HCT116 (cell line): Measurements from ENCODE around the gene RPL10A. TPM values are rescaled to one million over a fixed set of nuclear protein-coding genes. Genes with fewer than 3 reads are reported as not detected.

Experiments
- ATAC-seq: fragments of 200-7000 bp; cut with Tn5 transposase; 2 replicates; pipeline ENCODE4 v1.9.1; 2020; ENCODE audit warnings: mild to moderate bottlenecking, moderate library complexity
- BruUV-seq: library from RNA; stranded (reverse); fragments of 400-500 nt; replicated peaks from 2 replicates; lab custom pipeline; 2021; lab: Mats Ljungman, UMichigan
- CTCF ChIA-PET: fragments of 300-600 bp; sonication (Branson Sonifier 250); formaldehyde crosslinking; loops from one replicate; lab custom pipeline; 2021; ENCODE audit warnings: antibody characterized with exemption; lab: Charles Lee
- POLR2A ChIA-PET: fragments of 300-600, 350-600 bp; sonication (Branson Sonifier 250); formaldehyde crosslinking; loops from one replicate; lab custom pipeline; 2021; ENCODE audit warnings: antibody characterized with exemption; lab: Charles Lee
- RAD21 ChIA-PET, 2 experiments: fragments of 300-600 bp; sonication (Branson Sonifier 250); formaldehyde crosslinking; loops; one replicate each; lab custom pipeline; 2023; ENCODE audit warnings: low total read pairs in 2 of 2; ENCODE audit not compliant: uncharacterized antibody in 2 of 2, unreplicated experiment in 2 of 2, low non-redundant PET in 1 of 2; lab: Charles Lee
- DNase-seq: peaks from one replicate; pipeline ENCODE4 v3.0.0-alpha.2; 2010; ENCODE audit warnings: low read depth, low spot score
- H2AFZ ChIP-seq: fragments of 200-600 bp; shearing (Covaris generic), sonication (generic); 2 replicates; pipeline ENCODE4 v1.6.1; 2017; ENCODE audit warnings: low read depth, mixed run types, mixed read lengths, antibody characterized with exemption, low read length; ENCODE audit not compliant: poor library complexity, severe bottlenecking
- H3K27ac ChIP-seq: 2 replicates; pipeline ENCODE4 v1.5.1; 2012; ENCODE audit warnings: low read depth, low read length
- H3K27me3 ChIP-seq: fragments of 200-600 bp; sonication (generic); 2 replicates; pipeline ENCODE4 v1.6.1; 2016; ENCODE audit warnings: mixed run types, low read length, mixed read lengths; ENCODE audit not compliant: insufficient read depth
- H3K36me3 ChIP-seq, 2 experiments: fragments of 200-500 bp in 1 of 2; fragments of 200-600 bp in 1 of 2; sonication (Bioruptor generic) in 1 of 2; sonication (generic) in 1 of 2; 2 replicates each; pipeline versions ENCODE4 v1.5.1 to v1.6.1; 2014 to 2016; ENCODE audit warnings: low read length in 2 of 2, inconsistent platforms in 1 of 2, mixed read lengths in 1 of 2, mixed run types in 1 of 2; ENCODE audit not compliant: insufficient read depth in 2 of 2, control insufficient read depth in 1 of 2
- H3K4me1 ChIP-seq, 2 experiments: fragments of 200-600 bp in 1 of 2; sonication (generic) in 1 of 2; 2 replicates each; pipeline versions ENCODE4 v1.5.1 to v1.6.1; 2012 to 2017; ENCODE audit warnings: low read length in 2 of 2, inconsistent platforms in 1 of 2, mild to moderate bottlenecking in 1 of 2, mixed read lengths in 1 of 2, mixed run types in 1 of 2, moderate library complexity in 1 of 2; ENCODE audit not compliant: insufficient read depth in 2 of 2, control insufficient read depth in 1 of 2
- H3K4me2 ChIP-seq: fragments of 200-600 bp; sonication (generic); 2 replicates; pipeline ENCODE4 v1.6.1; 2017; ENCODE audit warnings: mixed run types, low read length, mixed read lengths
- H3K4me3 ChIP-seq, 2 experiments: fragments of 200-600 bp in 1 of 2; sonication (generic) in 1 of 2; replicated peaks in 1 of 2; 2 replicates each; pipeline ENCODE4 v1.5.1; 2011 to 2016; ENCODE audit warnings: low read length in 2 of 2, control low read depth in 1 of 2, low read depth in 1 of 2, mild to moderate bottlenecking in 1 of 2, mixed read lengths in 1 of 2, mixed run types in 1 of 2
- H3K79me2 ChIP-seq: fragments of 200-600 bp; sonication (generic); 2 replicates; pipeline ENCODE4 v1.6.1; 2017; ENCODE audit warnings: mild to moderate bottlenecking, mixed run types, low read length, moderate library complexity, mixed read lengths; ENCODE audit not compliant: insufficient read depth
- H3K9ac ChIP-seq: fragments of 200-600 bp; sonication (generic); 2 replicates; pipeline ENCODE4 v1.6.1; 2016; ENCODE audit warnings: low read length, mixed read lengths
- H3K9me2 ChIP-seq: fragments of 200-600 bp; sonication (generic), shearing (Covaris generic); 2 replicates; pipeline ENCODE4 v1.6.1; 2017; ENCODE audit warnings: mixed run types, mild to moderate bottlenecking, moderate library complexity; ENCODE audit not compliant: insufficient read depth
- H3K9me3 ChIP-seq, 2 experiments: fragments of 200-500 bp in 1 of 2; fragments of 200-600 bp in 1 of 2; sonication (Bioruptor generic) in 1 of 2; sonication (generic) in 1 of 2; 2 replicates each; pipeline ENCODE4 v1.6.1; 2014 to 2017; ENCODE audit warnings: low read length in 2 of 2, mixed read lengths in 2 of 2, inconsistent platforms in 1 of 2, low read depth in 1 of 2, mild to moderate bottlenecking in 1 of 2, mixed run types in 1 of 2, moderate library complexity in 1 of 2; ENCODE audit not compliant: control insufficient read depth in 1 of 2, insufficient read depth in 1 of 2
- H4K20me1 ChIP-seq: fragments of 200-600 bp; sonication (generic), shearing (Covaris generic); 2 replicates; pipeline ENCODE4 v1.6.1; 2017; ENCODE audit warnings: mixed run types, mild to moderate bottlenecking, moderate library complexity; ENCODE audit not compliant: insufficient read depth
- CEBPB ChIP-seq: IDR thresholded peaks from 2 replicates; pipeline ENCODE4 v1.6.1; 2012; ENCODE audit warnings: low read depth
- EGR1 ChIP-seq: IDR thresholded peaks from 2 replicates; pipeline ENCODE4 v1.6.1; 2012; ENCODE audit warnings: low read depth
- EZH2phosphoT487 ChIP-seq: fragments of 200-600 bp; IDR thresholded peaks from 2 replicates; pipeline ENCODE4 v1.6.1; 2018; ENCODE audit warnings: antibody characterized with exemption, borderline replicate concordance
- FOSL1 ChIP-seq: IDR thresholded peaks from 2 replicates; pipeline ENCODE4 v1.6.1; 2012; ENCODE audit warnings: low read depth
- JUND ChIP-seq: IDR thresholded peaks from 2 replicates; pipeline ENCODE4 v1.6.1; 2012
- RAD21 ChIP-seq: IDR thresholded peaks from 2 replicates; pipeline ENCODE4 v1.6.1; 2012; ENCODE audit warnings: low read depth, mild to moderate bottlenecking
- SP1 ChIP-seq: IDR thresholded peaks from 2 replicates; pipeline ENCODE4 v1.6.1; 2012; ENCODE audit warnings: low read depth
- SRF ChIP-seq: IDR thresholded peaks from 2 replicates; pipeline ENCODE4 v1.6.1; 2012; ENCODE audit warnings: low read depth
- YY1 ChIP-seq: IDR thresholded peaks from 2 replicates; pipeline ENCODE4 v1.6.1; 2011; ENCODE audit warnings: low read length, low read depth, moderate library complexity, mild to moderate bottlenecking; ENCODE audit not compliant: insufficient replicate concordance; ENCODE audit errors: extremely low read depth
- ZNF274 ChIP-seq: fragments of 200-500 bp; sonication (Bioruptor generic); IDR thresholded peaks from 2 replicates; pipeline ENCODE4 v1.6.1; 2014; ENCODE audit warnings: mild to moderate bottlenecking, low read depth, low read length, inconsistent platforms
- intact Hi-C: fragments of 100-400 bp; cut with micrococcal nuclease; formaldehyde crosslinking; loops from 2 replicates; pipeline ENCODE4 v1.10.0; 2022
- total RNA-seq: library from RNA; stranded (reverse); gene quantifications from one replicate; pipeline ENCODE4 v1.2.1, GENCODE V29; 2021; ENCODE audit not compliant: unreplicated experiment
- TF ChIP-seq, protein P1 (sequence below): IDR thresholded peaks from 2 replicates; pipeline ENCODE4 v1.6.1; 2011; ENCODE audit warnings: mild to moderate bottlenecking, low read length, moderate library complexity; ENCODE audit not compliant: insufficient replicate concordance; ENCODE audit errors: extremely low read depth

The RPL10A gene
- total RNA-seq, 1 experiment from 2014 or later = 1,981 TPM

DNA sequence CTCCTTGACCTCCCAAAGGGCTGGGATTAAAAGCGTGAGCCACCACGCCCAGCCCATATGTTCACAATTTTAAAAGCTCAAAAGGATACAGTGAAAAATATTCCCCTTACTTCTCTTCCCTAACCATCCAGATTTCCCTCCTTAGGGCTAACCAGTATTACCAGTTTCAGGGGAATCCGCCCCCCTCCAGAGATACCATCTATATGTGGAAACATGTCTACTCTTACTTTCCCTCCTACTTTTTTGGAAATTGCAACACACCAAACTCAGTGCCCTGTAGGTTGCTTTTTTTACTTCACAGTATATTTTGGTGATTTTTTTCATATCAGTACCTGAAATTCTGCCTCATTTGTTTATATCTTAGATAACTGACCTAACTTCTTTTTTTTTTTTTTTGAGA, 6.9 kb upstream of the RPL10A start (continued):
- TF ChIP-seq, protein P1, sequence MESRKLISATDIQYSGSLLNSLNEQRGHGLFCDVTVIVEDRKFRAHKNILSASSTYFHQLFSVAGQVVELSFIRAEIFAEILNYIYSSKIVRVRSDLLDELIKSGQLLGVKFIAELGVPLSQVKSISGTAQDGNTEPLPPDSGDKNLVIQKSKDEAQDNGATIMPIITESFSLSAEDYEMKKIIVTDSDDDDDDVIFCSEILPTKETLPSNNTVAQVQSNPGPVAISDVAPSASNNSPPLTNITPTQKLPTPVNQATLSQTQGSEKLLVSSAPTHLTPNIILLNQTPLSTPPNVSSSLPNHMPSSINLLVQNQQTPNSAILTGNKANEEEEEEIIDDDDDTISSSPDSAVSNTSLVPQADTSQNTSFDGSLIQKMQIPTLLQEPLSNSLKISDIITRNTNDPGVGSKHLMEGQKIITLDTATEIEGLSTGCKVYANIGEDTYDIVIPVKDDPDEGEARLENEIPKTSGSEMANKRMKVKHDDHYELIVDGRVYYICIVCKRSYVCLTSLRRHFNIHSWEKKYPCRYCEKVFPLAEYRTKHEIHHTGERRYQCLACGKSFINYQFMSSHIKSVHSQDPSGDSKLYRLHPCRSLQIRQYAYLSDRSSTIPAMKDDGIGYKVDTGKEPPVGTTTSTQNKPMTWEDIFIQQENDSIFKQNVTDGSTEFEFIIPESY = no peak
- TF ChIP-seq EZH2phosphoT487 (no peak), SP1 (no peak), EGR1 (no peak)

DNA sequence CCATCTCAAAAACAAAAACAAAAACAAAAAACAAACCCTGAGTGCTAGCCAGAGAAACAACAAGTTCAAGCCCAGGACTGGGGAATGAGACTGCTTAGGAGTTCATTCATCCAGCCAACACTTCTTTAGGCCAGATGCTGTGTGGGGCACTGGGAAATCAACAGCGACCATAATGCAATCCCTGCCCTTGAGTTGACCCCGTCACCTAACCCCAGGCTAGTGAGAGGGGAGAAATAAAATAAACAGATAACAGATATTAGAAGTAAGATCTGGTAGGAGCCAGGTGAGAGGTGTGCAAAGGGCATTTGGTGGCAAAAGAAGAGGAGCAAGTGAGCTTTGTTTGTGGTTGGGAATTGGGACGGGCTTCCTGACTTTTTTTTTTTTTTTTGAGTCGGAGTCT, 4.9 kb upstream of the RPL10A start:
- DNase-seq (no peak), ATAC-seq (no peak)
- intact Hi-C loops = no loop called here
- H3K4me3 ChIP-seq = no peak overlapping the region
- BruUV-seq = no TSS peak
- CTCF ChIA-PET = no interaction called here
- H3K9me2 ChIP-seq = no peaks in the 10 kb centered on the region
- H3K79me2 ChIP-seq = peaks cover 2% of the 10 kb centered on the region
- peaks cover 2 to 8% of the 10 kb centered on the region in 2 experiments; a peak in 3 of 4 replicates for H3K4me1 ChIP-seq
- no peaks in the 10 kb centered on the region for H4K20me1 ChIP-seq
- peaks cover 10 to 14% of the 10 kb centered on the region in 2 experiments; a peak in 3 of 4 replicates for H3K36me3 ChIP-seq
- H2AFZ ChIP-seq = no peak overlapping the region
- no peak overlapping the region for H3K9ac ChIP-seq
- POLR2A ChIA-PET = no interaction called here
- TF ChIP-seq JUND = no peak
- no peak for TF ChIP-seq SRF
- no peak for TF ChIP-seq FOSL1
- TF ChIP-seq RAD21 = no peak
- no peak for TF ChIP-seq YY1
- no peak for TF ChIP-seq CEBPB
- no peak for TF ChIP-seq ZNF274
- TF ChIP-seq, all 23 proteins: peak for 0
- no peaks in the 10 kb centered on the region for H3K27me3 ChIP-seq
- H3K27ac ChIP-seq = no peak overlapping the region
- H3K4me2 ChIP-seq = no peak overlapping the region
- no peaks in the 10 kb centered on the region for H3K9me3 ChIP-seq
- RAD21 ChIA-PET = no interaction called here
